ENCODE data around the gene RFPL4AL1.
"Not testable (repeated sequence)": the region's sequence is repeated elsewhere in the genome, so short reads cannot be mapped to it uniquely, and the experiment has no call there.

Gene RFPL4AL1

DNA sequence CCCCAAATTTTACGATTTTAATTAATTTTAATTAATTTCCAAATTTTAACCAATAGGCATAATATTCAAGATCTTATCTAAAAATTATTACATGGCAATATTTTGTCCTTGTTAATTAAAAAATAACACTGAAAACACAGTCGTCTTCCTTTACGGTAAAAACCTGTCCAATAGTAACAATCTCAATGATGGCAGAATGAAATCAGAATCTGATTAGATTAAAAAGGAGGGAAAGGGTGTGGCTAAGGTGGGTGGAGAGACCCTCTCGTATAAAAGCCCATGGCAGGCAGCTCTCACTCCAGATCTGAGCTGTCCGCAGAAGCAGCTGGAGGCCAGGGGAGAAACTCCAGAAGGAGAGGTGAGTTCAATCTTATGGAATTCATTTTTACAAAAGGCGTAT is at the start of gene RFPL4AL1:
Gene RFPL4AL1, plus strand, starts transcription at position 301 of the 400 bp plus-strand sequence. CDS start 2,687 bp downstream, outside the sequence.
- H3K4me1 ChIP-seq; DNase-seq (ENCODE audit: low spot score in 2 of 2); H3K27me3 ChIP-seq (ENCODE audit: low read depth); H3K36me3 ChIP-seq (replicated peaks); H3K9me3 ChIP-seq; H3K4me3 ChIP-seq; in situ Hi-C loops (cut with MboI; ENCODE audit: low sequenced_read_pairs): not testable (repeated sequence)

DNA sequence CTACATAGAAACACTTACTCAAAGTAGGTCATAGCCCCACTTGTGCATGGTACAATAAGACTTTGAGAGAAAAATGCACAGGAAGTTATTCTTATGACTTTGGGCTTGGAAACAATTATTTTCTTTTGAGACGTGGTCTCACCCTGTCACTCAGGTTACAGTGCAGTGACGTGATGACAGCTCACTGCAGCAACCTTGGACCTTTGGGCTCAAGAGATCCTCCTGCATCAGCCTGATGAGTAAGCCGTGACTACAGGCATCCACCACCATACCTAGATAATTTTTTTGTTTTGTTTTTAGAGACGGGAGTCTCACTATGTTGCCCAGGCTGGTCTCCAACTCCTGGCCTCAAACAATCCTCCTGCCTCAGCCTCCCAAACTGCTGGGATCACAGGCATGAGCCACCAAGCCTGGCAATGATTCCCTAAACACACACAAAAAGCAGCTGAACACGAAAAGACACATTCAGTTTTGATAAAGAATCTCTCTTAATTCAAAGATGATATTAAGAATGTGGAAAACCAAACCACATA is 48.6 kb upstream of the RFPL4AL1 start:
- DNase-seq (ENCODE audit: low spot score in 2 of 2) = no peak

DNA sequence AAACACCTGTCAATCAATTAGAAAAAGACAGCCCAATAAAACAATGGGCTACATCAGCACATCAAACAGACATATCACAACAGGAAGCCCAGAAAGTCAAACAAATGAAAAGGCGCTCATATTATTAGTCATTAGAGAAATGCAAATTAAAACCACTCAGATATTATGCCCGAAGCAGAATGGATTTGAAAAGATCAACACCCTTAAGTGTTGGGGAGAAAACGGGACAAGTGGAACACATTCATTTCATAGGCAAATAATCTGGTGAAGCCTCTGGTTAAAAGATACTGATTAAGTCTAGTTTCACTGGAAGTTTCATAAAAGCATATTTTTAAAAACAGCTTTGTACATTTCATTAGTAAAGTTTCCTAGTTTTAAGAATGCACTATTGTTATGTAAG is 48.1 kb upstream of the RFPL4AL1 start:
- in situ Hi-C loops (cut with MboI; ENCODE audit: low sequenced_read_pairs) = loop anchor here (25.0 kb wide), 1 partner anchor 616 kb away; no protein-coding TSS in a partner anchor
- no peaks in the 10 kb centered on the region for H3K36me3 ChIP-seq (replicated peaks)
- DNase-seq (ENCODE audit: low spot score in 2 of 2) = no peak
- no peak overlapping the region for H3K4me3 ChIP-seq
- H3K9me3 ChIP-seq = no peaks in the 10 kb centered on the region; the same call in 1 of the 2 replicates
- no peaks in the 10 kb centered on the region; the same call in 1 of the 2 replicates for H3K4me1 ChIP-seq
- 0 out of 2 replicates have a peak, but pooled peaks cover 3% of the 10 kb centered on the region for H3K27me3 ChIP-seq (ENCODE audit: low read depth)

More for the DNA sequence above, 48.6 kb upstream of the RFPL4AL1 start:
- Histone ChIP-seq H3K4me3 (no peak overlapping the region), H3K27me3 (ENCODE audit: low read depth) (0 out of 2 replicates have a peak, but pooled peaks cover 3% of the 10 kb centered on the region), H3K4me1 (no peaks in the 10 kb centered on the region; the same call in 1 of the 2 replicates), H3K36me3 (replicated peaks) (no peaks in the 10 kb centered on the region), H3K9me3 (no peaks in the 10 kb centered on the region; the same call in 1 of the 2 replicates)
- in situ Hi-C loops (cut with MboI; ENCODE audit: low sequenced_read_pairs) = loop anchor here (25.0 kb wide), 1 partner anchor 617 kb away; no protein-coding TSS in a partner anchor

DNA sequence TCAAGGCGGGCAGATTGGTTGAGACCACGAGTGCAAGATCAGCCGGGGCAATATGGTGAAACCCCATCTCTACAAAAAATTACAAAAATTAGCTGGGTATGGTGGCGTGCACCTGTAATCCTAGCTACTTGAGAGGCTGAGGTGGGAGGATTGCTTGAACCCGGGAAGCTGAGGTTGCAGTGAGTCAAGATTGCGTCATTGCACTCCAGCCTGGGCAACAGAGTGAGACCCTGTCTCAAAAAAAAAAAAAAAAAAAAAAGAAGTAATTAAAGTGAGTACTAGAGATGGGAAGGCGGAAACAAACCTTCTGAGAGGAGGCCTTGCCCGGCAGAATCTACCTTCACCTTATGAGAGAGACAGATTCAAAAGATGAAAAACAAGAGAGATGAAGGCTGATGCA is 45.4 kb upstream of the RFPL4AL1 start:
- no peak for DNase-seq (ENCODE audit: low spot score in 2 of 2)
- in situ Hi-C loops (cut with MboI; ENCODE audit: low sequenced_read_pairs) = loop anchor here (25.0 kb wide), 1 partner anchor 614 kb away; no protein-coding TSS in a partner anchor
- Histone ChIP-seq H3K27me3 (ENCODE audit: low read depth) (0 out of 2 replicates have a peak, but pooled peaks cover 2% of the 10 kb centered on the region), H3K4me3 (no peak overlapping the region), H3K36me3 (replicated peaks) (no peaks in the 10 kb centered on the region), H3K9me3 (no peaks in the 10 kb centered on the region; the same call in 1 of the 2 replicates), H3K4me1 (no peaks in the 10 kb centered on the region; the same call in 1 of the 2 replicates)

DNA sequence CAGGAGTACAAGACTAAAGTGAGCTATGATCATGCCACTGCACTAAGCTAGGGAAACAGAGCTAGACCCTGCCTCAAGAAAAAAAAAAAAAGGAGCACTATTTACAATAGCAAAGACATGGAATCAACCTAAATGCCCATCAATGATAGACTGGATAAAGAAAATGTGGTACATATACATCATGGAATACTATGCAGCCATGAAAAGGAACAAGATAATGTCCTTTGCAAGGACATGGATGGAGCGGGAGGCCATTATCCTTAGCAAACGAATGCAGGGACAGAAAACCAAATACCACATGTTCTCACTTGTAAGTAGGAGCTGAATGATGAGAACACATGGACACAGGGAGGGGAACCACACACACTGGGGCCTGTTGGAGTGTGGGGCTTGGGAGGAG is 38.5 kb upstream of the RFPL4AL1 start:
- H3K4me3 ChIP-seq; H3K4me1 ChIP-seq; H3K36me3 ChIP-seq (replicated peaks); H3K9me3 ChIP-seq; in situ Hi-C loops (cut with MboI; ENCODE audit: low sequenced_read_pairs); H3K27me3 ChIP-seq (ENCODE audit: low read depth); DNase-seq (ENCODE audit: low spot score in 2 of 2): not testable (repeated sequence)

DNA sequence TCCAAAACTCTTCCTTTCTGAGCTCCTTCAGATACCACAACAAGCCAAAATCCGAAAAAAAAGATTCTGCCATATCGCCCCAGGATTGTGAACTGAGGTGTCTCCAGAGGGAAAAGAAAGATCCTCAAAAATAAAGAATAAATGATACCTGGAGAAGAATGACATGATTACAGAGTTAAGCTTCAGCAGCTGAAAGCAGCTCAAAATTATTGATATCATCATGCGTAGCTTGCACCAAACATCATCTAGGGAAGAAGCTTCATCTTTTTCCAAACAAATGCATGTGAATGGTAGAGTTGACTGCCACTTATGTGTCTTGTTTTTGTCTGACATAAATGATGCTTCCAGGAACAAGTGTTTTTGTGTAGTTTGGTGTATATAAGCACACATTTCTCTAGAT is 30.6 kb upstream of the RFPL4AL1 start, which contains the start of gene NLRP9:
Gene NLRP9, minus strand, starts transcription at position 101 of the 400 bp plus-strand sequence. Its CDS starts 28 bp downstream, at position 73.
- no peak within 1 kb of the TSS for H3K4me3 ChIP-seq
- no peaks in the 10 kb centered on the region for H3K36me3 ChIP-seq (replicated peaks)
- in situ Hi-C loops (cut with MboI; ENCODE audit: low sequenced_read_pairs) = no loop called here
- no peaks in the 10 kb centered on the region for H3K9me3 ChIP-seq
- no peak for DNase-seq (ENCODE audit: low spot score in 2 of 2)
- no peaks in the 10 kb centered on the region for H3K4me1 ChIP-seq
- H3K27me3 ChIP-seq (ENCODE audit: low read depth) = no peaks in the 10 kb centered on the region

DNA sequence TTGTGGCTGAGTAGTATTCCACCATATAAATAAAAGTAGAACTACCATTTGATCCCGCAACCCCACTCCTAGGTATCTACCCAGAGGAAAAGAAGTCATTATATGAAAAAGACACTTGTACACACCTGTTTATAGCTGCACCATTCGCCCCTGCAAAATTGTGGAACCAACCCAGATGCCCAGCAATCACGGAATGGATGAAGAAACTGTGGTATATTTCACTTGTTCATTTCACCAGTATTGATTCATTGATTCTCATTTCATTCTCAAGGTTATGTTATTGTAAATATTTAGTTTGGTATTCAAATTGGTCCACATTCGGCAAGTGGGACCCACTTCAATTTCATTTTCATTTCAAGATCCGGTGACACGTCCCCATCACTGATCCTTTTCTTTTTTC is 18.2 kb upstream of the RFPL4AL1 start:
- in situ Hi-C loops (cut with MboI; ENCODE audit: low sequenced_read_pairs) = no loop called here
- Histone ChIP-seq H3K9me3 (no peaks in the 10 kb centered on the region), H3K4me1 (no peaks in the 10 kb centered on the region), H3K36me3 (replicated peaks) (no peaks in the 10 kb centered on the region), H3K27me3 (ENCODE audit: low read depth) (0 out of 2 replicates have a peak, but pooled peaks cover 3% of the 10 kb centered on the region), H3K4me3 (no peak overlapping the region)
- DNase-seq (ENCODE audit: low spot score in 2 of 2) = no peak

DNA sequence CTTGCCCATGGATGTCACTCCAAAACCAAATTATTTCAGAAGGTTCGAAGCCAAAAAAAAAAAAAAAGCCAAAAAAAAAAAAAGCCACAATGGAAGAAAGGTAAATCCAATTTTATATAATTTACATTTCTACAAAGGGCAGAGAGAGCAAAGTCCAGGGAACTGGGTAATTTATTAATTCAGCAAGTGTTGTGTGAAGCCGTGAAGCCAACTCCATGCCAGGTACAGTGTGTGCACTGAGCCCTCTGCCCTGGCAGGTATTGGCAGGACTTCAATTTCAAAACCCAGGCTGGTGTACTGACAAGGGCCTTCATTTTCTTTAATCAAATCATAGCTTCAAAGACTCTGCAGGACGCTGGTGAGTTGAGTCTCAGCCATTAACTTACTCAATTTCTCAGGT is 15.5 kb upstream of the RFPL4AL1 start:
- Histone ChIP-seq H3K36me3 (replicated peaks) (no peaks in the 10 kb centered on the region), H3K4me1 (no peaks in the 10 kb centered on the region), H3K9me3 (no peaks in the 10 kb centered on the region), H3K4me3 (no peak overlapping the region), H3K27me3 (ENCODE audit: low read depth) (0 out of 2 replicates have a peak, but pooled peaks cover 3% of the 10 kb centered on the region)
- in situ Hi-C loops (cut with MboI; ENCODE audit: low sequenced_read_pairs) = no loop called here
- DNase-seq (ENCODE audit: low spot score in 2 of 2) = no peak

DNA sequence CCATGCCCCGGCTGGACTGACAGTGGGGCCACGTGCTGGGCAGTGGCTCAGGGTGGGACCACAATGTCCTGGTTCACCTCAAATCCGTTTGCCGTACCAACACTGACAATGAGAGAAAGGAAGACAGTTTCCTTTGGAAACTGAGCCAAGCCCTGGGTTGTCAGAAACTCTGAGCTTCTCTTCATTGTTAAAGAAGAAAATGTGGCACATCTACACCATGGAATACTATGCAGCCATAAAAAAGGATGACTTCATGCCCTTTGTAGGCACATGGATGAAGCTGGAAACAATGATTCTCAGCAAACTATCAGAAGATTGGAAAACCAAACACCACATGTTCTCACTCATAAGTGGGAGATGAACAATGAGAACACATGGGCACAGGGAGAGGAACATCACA is 12.1 kb upstream of the RFPL4AL1 start:
- H3K36me3 ChIP-seq (replicated peaks); H3K27me3 ChIP-seq (ENCODE audit: low read depth); H3K9me3 ChIP-seq; H3K4me1 ChIP-seq; in situ Hi-C loops (cut with MboI; ENCODE audit: low sequenced_read_pairs); DNase-seq (ENCODE audit: low spot score in 2 of 2); H3K4me3 ChIP-seq: not testable (repeated sequence)

GRCh38 chr19:55758797-55759196 is 10.1 kb upstream of the RFPL4AL1 start, which contains the start of gene RFPL4A:
Gene RFPL4A, plus strand, starts transcription at chr19:55759097. Its CDS starts 2,704 bp downstream, at chr19:55761801.
- in situ Hi-C loops (cut with MboI; ENCODE audit: low sequenced_read_pairs); DNase-seq (ENCODE audit: low spot score in 2 of 2); H3K27me3 ChIP-seq (ENCODE audit: low read depth); H3K36me3 ChIP-seq (replicated peaks); H3K9me3 ChIP-seq; H3K4me1 ChIP-seq; H3K4me3 ChIP-seq: not testable (repeated sequence)

DNA sequence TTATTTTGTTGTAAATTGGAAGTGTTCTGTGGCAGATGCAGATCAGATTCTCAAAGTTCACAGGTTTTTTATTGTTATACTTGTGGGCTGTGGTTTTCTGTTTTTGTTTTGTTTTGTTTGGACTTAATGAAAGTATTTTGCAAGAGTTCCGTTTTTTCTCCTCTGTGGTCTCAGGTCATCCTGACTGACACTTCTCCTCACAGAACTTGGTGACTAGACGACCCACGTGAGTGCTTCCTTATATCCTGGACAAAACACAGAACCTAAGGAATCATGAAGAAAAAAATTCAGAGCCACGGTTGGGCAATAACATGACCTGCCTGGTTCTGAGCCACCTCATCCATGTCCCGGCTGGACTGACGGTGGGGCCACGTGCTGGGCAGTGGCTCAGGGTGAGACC is 2.5 kb upstream of the RFPL4AL1 start:
- Histone ChIP-seq H3K4me1 (no peaks in the 10 kb centered on the region), H3K27me3 (ENCODE audit: low read depth) (no peaks in the 10 kb centered on the region), H3K9me3 (no peaks in the 10 kb centered on the region), H3K4me3 (no peak overlapping the region), H3K36me3 (replicated peaks) (no peaks in the 10 kb centered on the region)
- no peak for DNase-seq (ENCODE audit: low spot score in 2 of 2)
- in situ Hi-C loops (cut with MboI; ENCODE audit: low sequenced_read_pairs) = no loop called here

DNA sequence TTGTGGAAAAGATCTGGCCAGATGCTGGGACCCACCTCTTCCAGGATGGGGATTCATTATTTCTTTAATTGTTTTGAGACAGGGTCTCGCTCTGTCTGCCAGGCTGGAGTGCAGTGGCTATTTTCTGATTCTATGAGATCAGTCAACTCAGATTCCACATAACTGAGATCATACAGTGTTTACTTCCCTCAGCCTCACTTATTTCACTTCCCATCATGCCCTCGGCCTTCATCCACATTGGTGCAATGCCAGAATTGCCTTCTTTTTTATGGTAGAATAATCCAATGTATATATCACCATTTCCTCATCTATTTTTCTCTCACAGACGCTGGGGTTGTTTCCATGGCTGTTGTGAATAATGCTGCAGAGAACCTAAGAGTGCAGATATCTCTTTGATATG is 714 bp downstream of the RFPL4AL1 start:
- DNase-seq (ENCODE audit: low spot score in 2 of 2); H3K36me3 ChIP-seq (replicated peaks); H3K9me3 ChIP-seq; H3K4me1 ChIP-seq; H3K4me3 ChIP-seq; in situ Hi-C loops (cut with MboI; ENCODE audit: low sequenced_read_pairs); H3K27me3 ChIP-seq (ENCODE audit: low read depth): not testable (repeated sequence)

DNA sequence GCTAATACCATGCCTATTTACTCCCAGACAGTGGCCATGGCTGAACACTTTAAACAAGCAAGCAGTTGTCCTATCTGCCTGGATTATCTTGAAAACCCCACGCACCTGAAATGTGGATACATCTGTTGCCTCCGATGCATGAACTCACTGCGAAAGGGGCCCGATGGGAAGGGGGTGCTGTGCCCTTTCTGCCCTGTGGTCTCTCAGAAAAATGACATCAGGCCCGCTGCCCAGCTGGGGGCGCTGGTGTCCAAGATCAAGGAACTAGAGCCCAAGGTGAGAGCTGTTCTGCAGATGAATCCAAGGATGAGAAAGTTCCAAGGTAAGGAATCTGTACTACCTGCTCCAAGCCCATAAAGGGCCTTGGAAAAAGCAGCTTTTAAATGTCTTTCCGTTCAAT is 8.6 kb downstream of the RFPL4AL1 start:
- in situ Hi-C loops (cut with MboI; ENCODE audit: low sequenced_read_pairs) = no loop called here
- H3K4me1 ChIP-seq = no peaks in the 10 kb centered on the region
- no peaks in the 10 kb centered on the region for H3K27me3 ChIP-seq (ENCODE audit: low read depth)
- no peaks in the 10 kb centered on the region for H3K9me3 ChIP-seq
- DNase-seq (ENCODE audit: low spot score in 2 of 2) = peak in 1 of 2 experiments; percentile 25
- no peak overlapping the region for H3K4me3 ChIP-seq
- H3K36me3 ChIP-seq (replicated peaks) = no peaks in the 10 kb centered on the region

- in situ Hi-C loops (cut with MboI; ENCODE audit: low sequenced_read_pairs) = no loop called here
- H3K4me1 ChIP-seq = no peaks in the 10 kb centered on the region
- no peak for DNase-seq (ENCODE audit: low spot score in 2 of 2)
- H3K36me3 ChIP-seq (replicated peaks) = no peaks in the 10 kb centered on the region
- no peaks in the 10 kb centered on the region for H3K9me3 ChIP-seq
- no peak overlapping the region for H3K4me3 ChIP-seq
- H3K27me3 ChIP-seq (ENCODE audit: low read depth) = no peaks in the 10 kb centered on the region
Measured at GRCh38 chr19:55778331-55778730, 9.4 kb downstream of the RFPL4AL1 start.
